ENCODE data around the gene NKD2. TPM values are rescaled to one million over a fixed set of nuclear protein-coding genes. Genes with fewer than 3 reads are reported as not detected.
"Not testable (repeated sequence)": the region's sequence is repeated elsewhere in the genome, so short reads cannot be mapped to it uniquely, and the experiment has no call there.

Gene NKD2
- total and polyA plus RNA-seq, 9 donors, result 1.5 to 5.3 (median 2.3) TPM

DNA sequence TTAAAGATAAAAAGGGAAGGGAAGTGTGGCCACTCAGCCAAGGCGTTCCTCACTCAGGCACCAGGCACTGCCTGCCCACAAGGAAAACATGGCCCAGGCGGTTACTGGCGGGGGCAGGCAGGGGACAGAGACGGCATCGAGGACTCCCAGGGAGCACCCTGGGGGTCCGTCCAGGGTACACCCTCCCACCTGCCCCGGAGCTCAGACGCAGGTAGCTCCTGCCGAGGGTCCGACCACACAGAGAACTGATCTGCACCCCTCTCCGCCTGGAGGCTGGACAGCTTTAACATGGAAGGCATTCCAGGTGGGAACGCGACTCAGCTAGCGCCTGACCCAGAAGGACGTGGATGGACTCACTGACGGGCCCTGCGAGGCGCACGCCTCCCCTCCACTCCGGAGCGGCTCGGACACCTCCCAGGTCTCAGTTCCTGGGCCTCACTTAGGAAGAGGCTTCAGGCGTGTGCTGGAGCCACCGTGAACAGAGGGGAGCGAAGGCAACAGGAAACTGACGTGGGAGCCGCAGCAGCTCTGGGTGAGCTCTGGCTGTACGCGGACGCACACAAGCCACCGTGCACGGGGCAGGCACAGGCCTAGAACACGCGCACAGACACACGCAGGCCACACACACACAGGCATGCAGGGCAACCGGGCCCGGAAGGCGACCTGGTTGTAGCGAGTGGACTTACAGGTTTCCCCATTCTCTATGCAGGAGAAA is 47.5 kb downstream of the NKD2 start:
- no peaks in the 10 kb centered on the region for H3K27me3 ChIP-seq (ENCODE audit: control insufficient read depth, insufficient read depth, low read length)
- H3K9me3 ChIP-seq (replicated peaks; ENCODE audit: control insufficient read depth, low read depth, low read length), result no peaks in the 10 kb centered on the region
- no peak overlapping the region for H3K4me3 ChIP-seq (ENCODE audit: low read length)
- no peak for DNase-seq
- 77% methylated on average over 28 of the region's 39 CpGs for WGBS (ENCODE audit: insufficient coverage)
- H3K4me1 ChIP-seq (ENCODE audit: control insufficient read depth, insufficient read depth, low read length), result peaks cover 31% of the 10 kb centered on the region
- H3K27ac ChIP-seq (ENCODE audit: low read length), result no peak overlapping the region
- H3K36me3 ChIP-seq (ENCODE audit: control insufficient read depth, insufficient read depth, low read length), result peaks cover 35% of the 10 kb centered on the region

DNA sequence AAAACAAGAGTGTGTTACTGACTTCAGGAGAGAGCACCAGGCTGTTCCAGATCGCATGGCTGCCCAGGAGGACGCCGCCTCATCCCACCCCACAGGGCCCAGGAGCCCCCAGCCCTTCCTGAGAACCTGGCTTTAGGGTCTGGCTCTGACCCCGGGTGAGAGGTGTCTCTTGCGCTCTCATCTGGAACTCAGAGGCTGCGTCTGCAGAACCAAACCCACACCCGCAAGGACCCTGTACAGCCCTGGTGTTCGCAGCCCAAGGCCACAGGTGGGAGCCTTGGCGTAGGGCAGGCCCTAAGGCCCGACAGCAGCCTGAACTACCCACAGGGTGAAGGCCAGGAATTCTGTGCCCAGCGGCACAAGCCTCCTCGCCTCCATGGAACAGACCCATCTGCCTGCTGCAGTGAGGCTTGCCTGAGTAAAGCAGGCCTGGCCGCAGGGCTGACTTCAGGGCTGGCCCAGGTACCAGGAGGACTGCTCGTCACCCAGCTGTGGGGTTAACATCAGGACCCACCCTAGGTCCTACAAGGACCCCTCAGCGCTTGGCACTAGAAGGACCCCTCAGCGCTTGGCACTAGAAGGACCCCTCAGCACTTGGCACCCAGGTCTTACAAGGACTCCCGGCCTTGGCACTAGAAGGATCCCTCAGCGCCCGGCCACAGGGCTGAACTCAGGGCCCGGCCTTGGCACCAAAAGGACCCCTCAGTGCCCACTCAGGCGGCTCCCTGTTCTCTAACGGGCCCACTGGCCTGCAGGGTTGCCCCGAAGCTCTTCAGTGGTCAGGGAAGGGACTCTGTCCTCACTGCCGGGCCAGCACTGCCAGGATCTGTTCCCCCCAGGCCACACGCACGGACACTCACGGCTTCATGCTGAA is 48.2 kb downstream of the NKD2 start:
- peaks cover 35% of the 10 kb centered on the region for H3K36me3 ChIP-seq (ENCODE audit: control insufficient read depth, insufficient read depth, low read length)
- no peaks in the 10 kb centered on the region for H3K9me3 ChIP-seq (replicated peaks; ENCODE audit: control insufficient read depth, low read depth, low read length)
- no peak overlapping the region for H3K4me3 ChIP-seq (ENCODE audit: low read length)
- H3K27ac ChIP-seq (ENCODE audit: low read length), result no peak overlapping the region
- H3K4me1 ChIP-seq (ENCODE audit: control insufficient read depth, insufficient read depth, low read length), result peaks cover 25% of the 10 kb centered on the region
- DNase-seq, result no peak
- H3K27me3 ChIP-seq (ENCODE audit: control insufficient read depth, insufficient read depth, low read length), result no peaks in the 10 kb centered on the region
- WGBS (ENCODE audit: insufficient coverage), result 92% methylated on average over 26 of the region's 27 CpGs

DNA sequence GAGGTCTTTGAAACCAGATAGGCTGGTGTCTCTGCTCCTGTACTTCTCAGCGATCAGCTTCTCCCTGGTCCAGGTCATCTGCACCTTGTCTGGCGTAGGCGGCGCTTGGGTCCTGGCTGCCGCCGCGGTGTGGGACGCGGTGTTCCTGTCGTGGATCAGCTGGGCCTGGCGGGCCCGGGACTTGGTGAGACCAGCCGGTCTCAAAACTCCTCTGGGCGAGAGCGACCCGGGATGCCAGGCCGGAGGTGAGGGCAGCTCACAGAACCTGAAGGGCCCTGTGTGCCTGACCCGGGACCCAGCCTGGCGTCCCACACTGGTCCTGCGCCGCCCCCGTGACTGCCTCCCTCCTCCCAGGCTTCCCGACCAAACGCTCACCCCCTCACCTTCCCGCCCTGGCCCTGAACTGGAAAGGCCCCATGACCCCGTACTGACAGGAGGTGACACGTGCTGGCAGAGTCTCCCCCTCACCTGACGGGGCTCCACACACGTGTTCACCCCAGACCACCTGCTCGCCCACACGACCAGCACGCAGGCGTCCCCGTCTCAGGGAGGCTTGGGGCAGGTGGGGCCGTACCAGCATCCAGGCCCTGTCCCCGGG is 49.0 kb downstream of the NKD2 start:
- H3K9me3 ChIP-seq (replicated peaks; ENCODE audit: control insufficient read depth, low read depth, low read length), result no peaks in the 10 kb centered on the region
- H3K4me1 ChIP-seq (ENCODE audit: control insufficient read depth, insufficient read depth, low read length), result peaks cover 21% of the 10 kb centered on the region
- 83% methylated on average over 35 of the region's 36 CpGs for WGBS (ENCODE audit: insufficient coverage)
- DNase-seq, result no peak
- H3K27ac ChIP-seq (ENCODE audit: low read length), result no peak overlapping the region
- no peak overlapping the region for H3K4me3 ChIP-seq (ENCODE audit: low read length)
- no peaks in the 10 kb centered on the region for H3K27me3 ChIP-seq (ENCODE audit: control insufficient read depth, insufficient read depth, low read length)
- H3K36me3 ChIP-seq (ENCODE audit: control insufficient read depth, insufficient read depth, low read length), result peaks cover 30% of the 10 kb centered on the region

DNA sequence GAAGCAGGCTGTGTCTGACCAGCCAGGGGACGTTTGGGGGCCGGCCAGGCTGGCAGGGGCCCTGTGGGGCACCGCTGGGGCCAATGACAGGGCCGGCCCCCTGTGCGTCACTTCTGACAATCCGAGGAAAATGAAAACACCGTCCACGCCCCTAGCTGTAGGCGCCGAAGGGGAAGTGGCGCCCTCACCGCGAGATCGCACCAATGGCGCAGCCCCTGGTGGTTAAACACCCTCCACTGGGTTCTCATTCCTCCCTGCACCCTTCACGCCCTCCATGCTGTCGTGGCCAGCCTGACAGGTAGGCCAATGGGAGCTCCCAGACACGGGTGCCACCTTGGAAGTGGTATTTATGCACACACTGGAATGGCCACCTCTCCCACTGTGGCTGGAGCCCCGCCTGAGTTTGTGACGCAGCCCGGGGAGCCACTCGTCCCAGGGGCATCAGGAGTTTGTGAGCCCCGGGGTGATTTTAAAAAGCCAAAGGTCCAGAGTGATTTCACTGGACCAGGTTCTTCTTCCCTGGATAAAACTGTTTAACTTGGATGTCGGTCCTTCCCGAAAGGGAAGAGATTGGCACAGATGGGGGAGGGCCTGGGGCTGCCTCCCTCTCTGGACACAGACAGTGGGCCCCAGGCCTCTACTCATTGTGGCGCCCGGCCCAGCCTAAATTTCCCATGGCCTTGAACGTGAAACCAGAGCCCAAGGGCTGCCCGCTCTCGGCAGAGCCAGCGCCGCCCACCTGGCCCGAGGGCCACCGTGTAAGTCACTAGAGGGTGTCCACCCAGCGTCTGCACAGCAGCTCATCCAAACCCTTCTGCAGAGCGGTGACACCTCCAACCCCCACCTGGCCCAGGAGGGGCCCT is 49.7 kb downstream of the NKD2 start:
- H3K27ac ChIP-seq (ENCODE audit: low read length), result no peak overlapping the region
- H3K4me3 ChIP-seq (ENCODE audit: low read length), result no peak overlapping the region
- 90% methylated on average over 34 of the region's 36 CpGs for WGBS (ENCODE audit: insufficient coverage)
- no peaks in the 10 kb centered on the region for H3K27me3 ChIP-seq (ENCODE audit: control insufficient read depth, insufficient read depth, low read length)
- peaks cover 16% of the 10 kb centered on the region for H3K4me1 ChIP-seq (ENCODE audit: control insufficient read depth, insufficient read depth, low read length)
- peaks cover 23% of the 10 kb centered on the region for H3K36me3 ChIP-seq (ENCODE audit: control insufficient read depth, insufficient read depth, low read length)
- DNase-seq, result no peak
- no peaks in the 10 kb centered on the region for H3K9me3 ChIP-seq (replicated peaks; ENCODE audit: control insufficient read depth, low read depth, low read length)

DNA sequence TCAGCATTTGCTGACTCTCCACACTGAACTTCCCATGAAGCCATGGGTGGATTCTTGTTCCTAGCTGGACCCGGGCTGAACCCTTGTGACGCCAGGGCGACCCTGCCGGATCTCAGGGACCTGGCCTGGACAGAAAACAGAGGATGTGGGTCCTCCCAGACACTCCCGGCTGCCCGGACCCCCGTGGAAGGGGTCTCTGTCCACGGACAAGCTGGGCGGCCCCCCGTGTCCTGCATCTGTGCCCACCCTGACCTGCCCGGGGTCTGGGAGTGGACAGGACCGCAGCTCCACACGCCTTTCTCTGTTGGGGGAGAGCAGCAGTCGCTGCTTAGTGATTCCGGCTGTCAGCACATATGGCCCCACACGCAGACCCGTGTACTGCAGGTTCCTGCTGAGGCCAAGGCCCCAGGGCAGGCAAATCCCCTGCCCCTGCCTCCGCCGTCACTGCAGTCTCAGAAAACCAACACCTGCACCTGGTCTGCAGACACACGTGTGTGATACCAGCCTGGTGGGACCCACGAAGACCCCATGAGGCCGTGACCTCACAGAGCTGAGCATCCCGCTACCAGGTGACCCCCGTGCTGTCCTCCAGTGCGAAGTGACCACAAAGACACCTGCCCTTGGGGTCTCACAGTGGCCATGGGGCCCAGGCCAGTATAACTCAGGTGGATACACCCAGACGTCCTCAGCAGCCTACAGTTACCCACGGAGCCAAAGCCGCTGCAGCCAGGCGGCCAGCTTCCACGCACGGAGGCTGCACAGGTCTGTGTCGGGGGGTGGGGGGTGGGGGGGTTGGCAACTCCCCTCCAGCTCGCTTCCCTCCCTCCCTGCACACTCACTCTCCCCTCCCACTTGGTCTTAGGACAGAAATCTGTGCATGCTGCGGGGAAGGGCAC is 50.6 kb downstream of the NKD2 start:
- no peak overlapping the region for H3K4me3 ChIP-seq (ENCODE audit: low read length)
- H3K36me3 ChIP-seq (ENCODE audit: control insufficient read depth, insufficient read depth, low read length), result peaks cover 22% of the 10 kb centered on the region
- no peaks in the 10 kb centered on the region for H3K9me3 ChIP-seq (replicated peaks; ENCODE audit: control insufficient read depth, low read depth, low read length)
- H3K27me3 ChIP-seq (ENCODE audit: control insufficient read depth, insufficient read depth, low read length), result no peaks in the 10 kb centered on the region
- no peak overlapping the region for H3K27ac ChIP-seq (ENCODE audit: low read length)
- no peak for DNase-seq
- 90% methylated on average over 26 of the region's 34 CpGs for WGBS (ENCODE audit: insufficient coverage)
- H3K4me1 ChIP-seq (ENCODE audit: control insufficient read depth, insufficient read depth, low read length), result peaks cover 7% of the 10 kb centered on the region

DNA sequence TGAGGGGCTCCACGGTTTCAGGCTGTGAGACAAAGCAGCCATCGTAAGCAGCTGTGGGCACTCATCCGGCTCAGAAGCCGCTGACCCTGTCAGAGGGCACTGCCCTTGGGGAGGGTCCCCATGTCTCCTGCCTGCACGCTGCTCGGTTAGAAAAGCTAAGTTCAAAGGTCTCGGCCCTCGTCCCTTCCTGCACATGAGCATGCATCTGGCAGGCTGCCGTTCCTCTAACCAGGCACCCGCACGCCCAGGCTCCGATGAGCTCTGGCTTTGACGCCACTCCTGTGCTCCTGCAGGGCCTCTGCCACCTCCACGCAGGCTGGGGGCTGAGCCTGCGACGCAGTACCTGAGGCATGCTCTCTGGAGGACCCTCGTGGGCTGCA is 51.3 kb downstream of the NKD2 start:
- no peaks in the 10 kb centered on the region for H3K27me3 ChIP-seq (ENCODE audit: control insufficient read depth, insufficient read depth, low read length)
- H3K27ac ChIP-seq (ENCODE audit: low read length), result no peak overlapping the region
- 77% methylated on average over 17 of the region's 17 CpGs for WGBS (ENCODE audit: insufficient coverage)
- H3K9me3 ChIP-seq (replicated peaks; ENCODE audit: control insufficient read depth, low read depth, low read length), result no peaks in the 10 kb centered on the region
- peaks cover under 1% of the 10 kb centered on the region for H3K4me1 ChIP-seq (ENCODE audit: control insufficient read depth, insufficient read depth, low read length)
- H3K4me3 ChIP-seq (ENCODE audit: low read length), result no peak overlapping the region
- peaks cover 23% of the 10 kb centered on the region for H3K36me3 ChIP-seq (ENCODE audit: control insufficient read depth, insufficient read depth, low read length)
- DNase-seq, result no peak

DNA sequence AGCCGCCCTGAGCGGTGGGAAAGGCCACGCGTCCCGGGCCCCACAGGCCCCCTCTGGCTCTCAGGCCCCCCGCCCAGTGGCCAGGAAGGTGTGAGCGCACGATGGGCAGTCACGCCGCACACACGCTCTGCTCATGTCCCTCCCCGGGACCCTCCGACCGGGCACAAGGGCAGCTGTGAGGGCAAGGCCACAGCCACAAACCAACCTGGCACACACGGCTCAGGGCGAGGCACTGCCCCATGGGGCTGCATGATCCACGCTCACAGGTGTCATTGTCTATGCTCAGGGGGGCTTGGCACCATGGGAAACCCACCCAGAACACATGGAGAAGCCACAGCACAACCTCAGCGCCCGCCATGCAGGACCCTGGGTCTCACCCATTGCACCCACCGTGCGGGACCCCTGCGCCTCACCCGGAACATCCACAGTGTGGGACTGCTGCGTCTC is 52.0 kb downstream of the NKD2 start:
- Histone ChIP-seq H3K9me3 (replicated peaks; ENCODE audit: control insufficient read depth, low read depth, low read length) (no peaks in the 10 kb centered on the region), H3K27me3 (ENCODE audit: control insufficient read depth, insufficient read depth, low read length) (no peaks in the 10 kb centered on the region), H3K4me1 (ENCODE audit: control insufficient read depth, insufficient read depth, low read length) (no peaks in the 10 kb centered on the region), H3K27ac (ENCODE audit: low read length) (no peak overlapping the region), H3K36me3 (ENCODE audit: control insufficient read depth, insufficient read depth, low read length) (peaks cover 21% of the 10 kb centered on the region), H3K4me3 (ENCODE audit: low read length) (no peak overlapping the region)
- DNase-seq, result no peak
- 76% methylated on average over 21 of the region's 24 CpGs for WGBS (ENCODE audit: insufficient coverage)

DNA sequence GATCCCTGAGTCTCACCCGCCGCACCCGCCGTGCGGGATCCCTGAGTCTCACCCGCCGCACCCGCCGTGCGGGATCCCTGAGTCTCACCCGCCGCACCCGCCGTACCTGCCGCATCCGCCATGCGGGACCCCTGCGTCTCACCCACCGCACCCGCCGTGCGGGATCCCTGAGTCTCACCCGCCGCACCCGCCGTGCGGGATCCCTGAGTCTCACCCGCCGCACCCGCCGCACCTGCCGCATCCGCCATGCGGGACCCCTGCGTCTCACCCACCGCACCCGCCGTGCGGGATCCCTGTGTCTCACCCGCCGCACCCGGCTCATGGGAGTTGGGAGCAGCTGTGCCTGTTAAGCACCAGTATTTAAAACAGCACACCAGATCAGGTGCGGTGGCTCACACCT is 52.7 kb downstream of the NKD2 start:
- H3K36me3 ChIP-seq (ENCODE audit: control insufficient read depth, insufficient read depth, low read length), result peaks cover 16% of the 10 kb centered on the region
- WGBS (ENCODE audit: insufficient coverage), result 83% methylated on average over 6 of the region's 43 CpGs
- H3K9me3 ChIP-seq (replicated peaks; ENCODE audit: control insufficient read depth, low read depth, low read length); H3K4me1 ChIP-seq (ENCODE audit: control insufficient read depth, insufficient read depth, low read length); DNase-seq; H3K27me3 ChIP-seq (ENCODE audit: control insufficient read depth, insufficient read depth, low read length); H3K27ac ChIP-seq (ENCODE audit: low read length); H3K4me3 ChIP-seq (ENCODE audit: low read length): not testable (repeated sequence)

GRCh38 chr5:1061916-1062315 is 53.3 kb downstream of the NKD2 start:
- H3K27me3 ChIP-seq (ENCODE audit: control insufficient read depth, insufficient read depth, low read length), result no peaks in the 10 kb centered on the region
- no peak overlapping the region for H3K4me3 ChIP-seq (ENCODE audit: low read length)
- H3K36me3 ChIP-seq (ENCODE audit: control insufficient read depth, insufficient read depth, low read length), result peaks cover 14% of the 10 kb centered on the region
- WGBS (ENCODE audit: insufficient coverage), result 79% methylated on average over 7 of the region's 10 CpGs
- H3K4me1 ChIP-seq (ENCODE audit: control insufficient read depth, insufficient read depth, low read length), result peaks cover 1% of the 10 kb centered on the region
- DNase-seq, result no peak
- H3K27ac ChIP-seq (ENCODE audit: low read length), result no peak overlapping the region
- no peaks in the 10 kb centered on the region for H3K9me3 ChIP-seq (replicated peaks; ENCODE audit: control insufficient read depth, low read depth, low read length)

Data from muscle of leg (tissue), 11 donors.